Caco-2 (cell line): ENCODE data around the gene ETFA. TPM values are rescaled to one million over a fixed set of nuclear protein-coding genes. Genes with fewer than 3 reads are reported as not detected.

ENCODE experiments used
- BruUV-seq: library from RNA; stranded (reverse); fragments of 400-500 nt; replicated peaks from 2 replicates; lab custom pipeline; 2021; lab: Mats Ljungman, UMichigan
- CTCF ChIA-PET: fragments of 300-600 bp; sonication (Branson Sonifier 250); formaldehyde crosslinking; loops from one replicate; lab custom pipeline; 2022; ENCODE audit warnings: antibody characterized with exemption; lab: Charles Lee
- POLR2A ChIA-PET: fragments of 300-600 bp; sonication (Branson Sonifier 250); formaldehyde crosslinking; loops from one replicate; lab custom pipeline; 2022; ENCODE audit warnings: antibody characterized with exemption; lab: Charles Lee
- DNase-seq, 2 experiments: peaks; one replicate each; pipeline versions ENCODE4 v3.0.0 to v3.0.0-alpha.2; 2020 to 2022
- H3K27me3 ChIP-seq: replicated peaks from 2 replicates; pipeline ENCODE4 v1.6.0; 2011; ENCODE audit warnings: low read length; ENCODE audit not compliant: control insufficient read depth, insufficient read depth
- H3K36me3 ChIP-seq: 2 replicates; pipeline ENCODE4 v1.5.1; 2011; ENCODE audit warnings: low read length; ENCODE audit not compliant: control insufficient read depth, insufficient read depth
- H3K4me1 ChIP-seq: fragments of 250-450 bp; sonication (Bioruptor Pico); 2 replicates; pipeline ENCODE4 v1.5.1; 2020; ENCODE audit warnings: mild to moderate bottlenecking
- H3K4me3 ChIP-seq: 2 replicates; pipeline ENCODE4 v1.5.1; 2011; ENCODE audit warnings: low read depth, mild to moderate bottlenecking, control low read depth, low read length
- H3K9me3 ChIP-seq: fragments of 250-450 bp; sonication (Bioruptor Pico); 2 replicates; pipeline ENCODE4 v1.5.1; 2020; ENCODE audit warnings: mild to moderate bottlenecking, moderate library complexity
- H3K27ac Mint-ChIP-seq: one replicate; pipeline ENCODE4 v1.8.0; 2022; ENCODE audit warnings: mixed read lengths; ENCODE audit not compliant: unreplicated experiment
- H3K27me3 Mint-ChIP-seq: one replicate; pipeline ENCODE4 v1.8.0; 2022; ENCODE audit warnings: mixed read lengths; ENCODE audit not compliant: insufficient read depth, unreplicated experiment
- H3K36me3 Mint-ChIP-seq: one replicate; pipeline ENCODE4 v1.8.0; 2022; ENCODE audit warnings: mild to moderate bottlenecking, mixed read lengths; ENCODE audit not compliant: insufficient read depth, unreplicated experiment
- H3K4me1 Mint-ChIP-seq: one replicate; pipeline ENCODE4 v1.8.0; 2022; ENCODE audit warnings: low read depth, mixed read lengths; ENCODE audit not compliant: unreplicated experiment
- H3K4me3 Mint-ChIP-seq: one replicate; pipeline ENCODE4 v1.8.0; 2022; ENCODE audit warnings: mild to moderate bottlenecking, moderate library complexity, mixed read lengths; ENCODE audit not compliant: unreplicated experiment
- H3K9me3 Mint-ChIP-seq: one replicate; pipeline ENCODE4 v1.8.0; 2022; ENCODE audit warnings: mixed read lengths; ENCODE audit not compliant: unreplicated experiment
- CTCF ChIP-seq, 2 experiments: fragments of 200-600 bp in 1 of 2; IDR thresholded peaks; 1 replicate in 1 of 2; 2 replicates in 1 of 2; pipeline versions ENCODE4 v1.5.1 to v1.8.0; 2011 to 2022; ENCODE audit warnings: antibody characterized with exemption in 1 of 2, control low read depth in 1 of 2, inconsistent platforms in 1 of 2, low read depth in 1 of 2, low read length in 1 of 2, mild to moderate bottlenecking in 1 of 2, moderate library complexity in 1 of 2; ENCODE audit not compliant: insufficient read depth in 1 of 2, severe bottlenecking in 1 of 2, unreplicated experiment in 1 of 2
- intact Hi-C: fragments of 100-400 bp; cut with micrococcal nuclease; formaldehyde crosslinking; loops from one replicate; pipeline ENCODE4 v1.10.0; 2022; ENCODE audit not compliant: unreplicated experiment
- total RNA-seq: library from RNA; stranded (reverse); gene quantifications from 2 replicates; pipeline ENCODE4 v1.2.3, GENCODE V29; 2022

Gene ETFA
- total RNA-seq, 1 experiment from 2014 or later = 260 TPM

GRCh38 chr15:76179023-76179422 lies 132.2 kb downstream of the ETFA start:
- Mint-ChIP-seq H3K9me3 (no peaks in the 10 kb centered on the region), H3K27ac (no peak overlapping the region), H3K4me1 (no peaks in the 10 kb centered on the region), H3K4me3 (no peak overlapping the region), H3K27me3 (no peaks in the 10 kb centered on the region), H3K36me3 (no peaks in the 10 kb centered on the region)
- no TSS peak for BruUV-seq
- no peaks in the 10 kb centered on the region for H3K4me1 ChIP-seq
- H3K36me3 ChIP-seq = no peaks in the 10 kb centered on the region
- DNase-seq = no peak
- ChIA-PET CTCF (no interaction called here), POLR2A (no interaction called here)
- TF ChIP-seq CTCF (IDR thresholded peaks at IDR 0.05; ENCODE audit: insufficient read depth in 1 of 2, low read depth in 1 of 2, low read length in 1 of 2, severe bottlenecking in 1 of 2, unreplicated experiment in 1 of 2) = no peak
- no peak overlapping the region for H3K4me3 ChIP-seq
- intact Hi-C loops = no loop called here
- H3K9me3 ChIP-seq = no peaks in the 10 kb centered on the region
- no peaks in the 10 kb centered on the region for H3K27me3 ChIP-seq

GRCh38 chr15:76178296-76179000 lies 132.8 kb downstream of the ETFA start:
- no peaks in the 10 kb centered on the region for H3K27me3 Mint-ChIP-seq
- no peak for TF ChIP-seq CTCF (IDR thresholded peaks at IDR 0.05; ENCODE audit: insufficient read depth in 1 of 2, low read depth in 1 of 2, low read length in 1 of 2, severe bottlenecking in 1 of 2, unreplicated experiment in 1 of 2)
- DNase-seq = no peak
- H3K4me3 Mint-ChIP-seq = no peak overlapping the region
- Histone ChIP-seq H3K4me1 (no peaks in the 10 kb centered on the region), H3K9me3 (no peaks in the 10 kb centered on the region), H3K27me3 (no peaks in the 10 kb centered on the region), H3K4me3 (no peak overlapping the region), H3K36me3 (no peaks in the 10 kb centered on the region)
- no peaks in the 10 kb centered on the region for H3K4me1 Mint-ChIP-seq
- POLR2A ChIA-PET = no interaction called here
- no TSS peak for BruUV-seq
- intact Hi-C loops = no loop called here
- H3K9me3 Mint-ChIP-seq = no peaks in the 10 kb centered on the region
- H3K27ac Mint-ChIP-seq = no peak overlapping the region
- CTCF ChIA-PET = no interaction called here
- no peaks in the 10 kb centered on the region for H3K36me3 Mint-ChIP-seq

- TF ChIP-seq CTCF (IDR thresholded peaks at IDR 0.05; ENCODE audit: insufficient read depth in 1 of 2, low read depth in 1 of 2, low read length in 1 of 2, severe bottlenecking in 1 of 2, unreplicated experiment in 1 of 2) = no peak
- Mint-ChIP-seq H3K27me3 (no peaks in the 10 kb centered on the region), H3K27ac (no peak overlapping the region), H3K4me3 (no peak overlapping the region), H3K9me3 (no peaks in the 10 kb centered on the region), H3K4me1 (no peaks in the 10 kb centered on the region), H3K36me3 (no peaks in the 10 kb centered on the region)
- Histone ChIP-seq H3K4me3 (no peak overlapping the region), H3K27me3 (no peaks in the 10 kb centered on the region), H3K9me3 (no peaks in the 10 kb centered on the region), H3K36me3 (no peaks in the 10 kb centered on the region), H3K4me1 (no peaks in the 10 kb centered on the region)
- CTCF ChIA-PET = no interaction called here
- POLR2A ChIA-PET = no interaction called here
- intact Hi-C loops = no loop called here
- DNase-seq = no peak
- BruUV-seq = no TSS peak
These were observed 133.7 kb downstream of the ETFA start for GRCh38 chr15:76177491-76178040.
